Muscle layer of colon (tissue), 2 donors: ENCODE data around the gene SMIM41.

Experiments used
- H3K27ac ChIP-seq: one replicate; pipeline ENCODE4 v1.7.0; 2013; ENCODE audit warnings: low read depth, mild to moderate bottlenecking, low read length, moderate library complexity
- H3K27me3 ChIP-seq, 2 donors: one replicate each; pipeline ENCODE4 v1.7.0; 2013; ENCODE audit warnings: low read length in 2 of 2, mild to moderate bottlenecking in 2 of 2; ENCODE audit not compliant: insufficient read depth in 2 of 2, control insufficient read depth in 1 of 2
- H3K36me3 ChIP-seq: one replicate; pipeline ENCODE4 v1.7.0; 2013; ENCODE audit warnings: mild to moderate bottlenecking, low read length; ENCODE audit not compliant: insufficient read depth
- H3K4me1 ChIP-seq: one replicate; pipeline ENCODE4 v1.7.0; 2013; ENCODE audit warnings: mild to moderate bottlenecking, low read length; ENCODE audit not compliant: insufficient read depth
- H3K4me3 ChIP-seq, 2 donors: one replicate each; pipeline ENCODE4 v1.7.0; 2013; ENCODE audit warnings: low read length in 2 of 2, low read depth in 1 of 2, mild to moderate bottlenecking in 1 of 2, moderate library complexity in 1 of 2
- H3K9ac ChIP-seq: one replicate; pipeline ENCODE4 v1.7.0; 2013; ENCODE audit warnings: low read length
- H3K9me3 ChIP-seq: one replicate; pipeline ENCODE4 v1.7.0; 2013; ENCODE audit warnings: mild to moderate bottlenecking, low read length
- donor health status: abdominal sarcoma.
- donor health status: Adenocarcinoma of cecum.

SMIM41 gene

DNA sequence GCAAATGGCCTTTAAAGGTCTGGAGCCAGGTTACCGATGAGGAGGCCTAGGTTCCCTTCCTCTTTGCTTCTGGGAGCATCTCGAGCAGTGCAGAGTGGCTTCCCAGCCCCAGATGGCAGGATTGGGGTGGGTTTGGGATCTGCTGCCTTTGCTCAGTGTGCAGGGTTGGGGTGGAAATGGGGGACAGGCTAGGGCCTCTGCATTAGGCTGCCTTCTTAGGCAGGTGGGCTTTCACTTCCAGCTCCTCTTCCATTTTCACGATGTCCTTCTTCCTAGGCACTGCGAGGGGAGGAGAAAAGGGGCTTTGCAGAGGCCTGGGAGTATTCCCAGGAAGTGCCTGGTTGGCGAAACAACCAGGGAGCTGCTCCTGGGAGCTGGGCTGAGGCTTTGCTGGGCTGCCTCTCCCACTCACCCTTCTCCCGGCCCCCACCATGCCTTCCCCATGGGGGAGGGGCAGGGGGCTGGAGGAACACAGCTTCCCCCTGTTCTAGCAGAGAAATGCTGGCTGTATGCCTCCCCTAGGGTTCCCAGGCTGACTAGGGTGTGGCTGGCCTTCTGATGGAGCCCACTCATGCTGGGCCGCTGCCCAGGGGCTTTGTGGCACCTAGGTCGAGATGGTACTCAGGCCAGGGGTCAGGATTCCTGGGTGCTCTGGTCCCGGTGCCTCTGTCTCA, 25.8 kb upstream of the SMIM41 start:
- Histone ChIP-seq H3K27me3 (no peaks in the 10 kb centered on the region), H3K4me3 (peak overlapping the region; percentile 79 to 92), H3K9me3 (no peaks in the 10 kb centered on the region), H3K4me1 (peaks cover 35% of the 10 kb centered on the region), H3K36me3 (peaks cover 60% of the 10 kb centered on the region), H3K27ac (peak overlapping the region; percentile 5), H3K9ac (peak overlapping the region; percentile 99)

GRCh38 chr12:52054231-52054832, 25.2 kb upstream of the SMIM41 start:
- peak overlapping the region in 1 of 2 donors; percentile 79 for H3K4me3 ChIP-seq
- peak overlapping the region; percentile 5 for H3K27ac ChIP-seq
- peaks cover 64% of the 10 kb centered on the region for H3K36me3 ChIP-seq
- H3K27me3 ChIP-seq = no peaks in the 10 kb centered on the region
- no peaks in the 10 kb centered on the region for H3K9me3 ChIP-seq
- peak overlapping the region; percentile 99 for H3K9ac ChIP-seq
- H3K4me1 ChIP-seq = peaks cover 35% of the 10 kb centered on the region

- Histone ChIP-seq H3K27ac (no peak overlapping the region), H3K9ac (peak overlapping the region; percentile 20), H3K9me3 (no peaks in the 10 kb centered on the region), H3K4me3 (no peak overlapping the region), H3K4me1 (peaks cover 31% of the 10 kb centered on the region), H3K36me3 (peaks cover 64% of the 10 kb centered on the region), H3K27me3 (no peaks in the 10 kb centered on the region)
These were observed 24.4 kb upstream of the SMIM41 start for GRCh38 chr12:52054833-52055730.

- no peak overlapping the region for H3K27ac ChIP-seq
- H3K4me1 ChIP-seq = peaks cover 25% of the 10 kb centered on the region
- H3K9ac ChIP-seq = peak overlapping the region; percentile 20
These were observed 23.5 kb upstream of the SMIM41 start for GRCh38 chr12:52055731-52056711.

GRCh38 chr12:52056801-52057637, 22.5 kb upstream of the SMIM41 start:
- H3K4me3 ChIP-seq = no peak overlapping the region
- H3K4me1 ChIP-seq = peaks cover 25% of the 10 kb centered on the region
- H3K27me3 ChIP-seq = no peaks in the 10 kb centered on the region
- H3K27ac ChIP-seq = no peak overlapping the region
- H3K36me3 ChIP-seq = peaks cover 64% of the 10 kb centered on the region
- H3K9ac ChIP-seq = no peak overlapping the region
- no peaks in the 10 kb centered on the region for H3K9me3 ChIP-seq

More at GRCh38 chr12:52055731-52056711, 23.5 kb upstream of the SMIM41 start:
- no peaks in the 10 kb centered on the region for H3K27me3 ChIP-seq
- H3K9me3 ChIP-seq = no peaks in the 10 kb centered on the region
- H3K4me3 ChIP-seq = no peak overlapping the region
- H3K36me3 ChIP-seq = peaks cover 64% of the 10 kb centered on the region

GRCh38 chr12:52057638-52058576, 21.6 kb upstream of the SMIM41 start:
- peaks cover 58% of the 10 kb centered on the region for H3K36me3 ChIP-seq
- no peaks in the 10 kb centered on the region for H3K9me3 ChIP-seq
- H3K4me1 ChIP-seq = peaks cover 18% of the 10 kb centered on the region
- no peak overlapping the region for H3K27ac ChIP-seq
- H3K4me3 ChIP-seq = no peak overlapping the region
- no peak overlapping the region for H3K9ac ChIP-seq
- no peaks in the 10 kb centered on the region for H3K27me3 ChIP-seq

DNA sequence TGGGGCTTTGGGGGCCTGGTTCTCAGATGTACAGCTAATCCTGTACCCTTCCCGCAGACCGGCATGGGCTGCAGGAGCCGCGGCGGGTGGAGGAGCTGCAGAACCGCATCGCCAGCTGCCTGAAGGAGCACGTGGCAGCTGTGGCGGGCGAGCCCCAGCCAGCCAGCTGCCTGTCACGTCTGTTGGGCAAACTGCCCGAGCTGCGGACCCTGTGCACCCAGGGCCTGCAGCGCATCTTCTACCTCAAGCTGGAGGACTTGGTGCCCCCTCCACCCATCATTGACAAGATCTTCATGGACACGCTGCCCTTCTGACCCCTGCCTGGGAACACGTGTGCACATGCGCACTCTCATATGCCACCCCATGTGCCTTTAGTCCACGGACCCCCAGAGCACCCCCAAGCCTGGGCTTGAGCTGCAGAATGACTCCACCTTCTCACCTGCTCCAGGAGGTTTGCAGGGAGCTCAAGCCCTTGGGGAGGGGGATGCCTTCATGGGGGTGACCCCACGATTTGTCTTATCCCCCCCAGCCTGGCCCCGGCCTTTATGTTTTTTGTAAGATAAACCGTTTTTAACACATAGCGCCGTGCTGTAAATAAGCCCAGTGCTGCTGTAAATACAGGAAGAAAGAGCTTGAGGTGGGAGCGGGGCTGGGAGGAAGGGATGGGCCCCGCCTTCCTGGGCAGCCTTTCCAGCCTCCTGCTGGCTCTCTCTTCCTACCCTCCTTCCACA, 20.7 kb upstream of the SMIM41 start:
- no peaks in the 10 kb centered on the region for H3K27me3 ChIP-seq
- H3K4me3 ChIP-seq = no peak overlapping the region
- H3K9ac ChIP-seq = no peak overlapping the region
- H3K9me3 ChIP-seq = no peaks in the 10 kb centered on the region
- peaks cover 15% of the 10 kb centered on the region for H3K4me1 ChIP-seq
- H3K27ac ChIP-seq = no peak overlapping the region
- H3K36me3 ChIP-seq = peaks cover 50% of the 10 kb centered on the region

DNA sequence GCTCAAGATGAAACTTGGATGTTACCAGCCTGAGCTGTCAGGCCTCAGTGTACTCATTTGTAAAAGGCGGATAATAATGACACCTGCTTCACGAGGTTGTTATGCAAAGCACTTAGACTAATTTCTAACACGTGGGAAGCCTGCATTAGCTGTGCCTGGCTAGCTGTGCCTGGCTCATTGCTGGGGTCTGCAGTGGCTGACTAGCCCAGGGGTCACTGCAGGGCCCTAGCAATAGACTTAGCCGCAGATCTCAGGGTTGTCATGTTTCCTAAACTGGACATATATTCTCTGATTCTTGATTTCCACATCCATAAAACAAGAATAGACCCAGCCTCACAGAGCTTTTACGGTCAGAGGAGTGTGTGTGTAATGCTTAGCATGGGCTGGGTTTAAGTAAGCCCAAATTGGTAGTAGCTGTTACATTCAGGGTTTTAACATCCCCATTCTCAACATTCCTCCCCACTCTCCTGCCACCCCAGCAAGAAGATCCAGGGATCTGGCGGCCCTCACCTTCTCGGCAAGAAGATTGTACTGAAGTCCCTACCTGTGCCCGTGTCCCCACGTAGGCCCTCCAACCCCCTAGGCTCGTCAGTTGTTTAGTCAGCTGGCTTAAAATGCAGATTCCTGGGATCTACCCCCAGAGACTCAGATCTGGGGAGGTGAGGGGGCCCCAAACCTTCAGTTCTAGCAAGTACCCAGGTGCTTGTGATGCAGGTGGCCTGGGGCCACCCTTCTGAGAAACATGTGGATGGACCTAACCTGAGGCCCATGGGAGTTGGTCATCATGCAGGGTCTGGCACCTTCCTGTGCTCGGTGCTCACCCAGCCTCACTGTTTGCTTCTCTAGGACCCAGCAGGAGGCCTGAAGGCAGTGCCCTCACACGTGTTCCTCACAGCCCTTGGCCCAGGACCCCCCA, 19.7 kb upstream of the SMIM41 start:
- H3K27me3 ChIP-seq = no peaks in the 10 kb centered on the region
- H3K4me1 ChIP-seq = peaks cover 10% of the 10 kb centered on the region
- H3K27ac ChIP-seq = no peak overlapping the region
- H3K36me3 ChIP-seq = peaks cover 39% of the 10 kb centered on the region
- no peak overlapping the region for H3K4me3 ChIP-seq
- no peak overlapping the region for H3K9ac ChIP-seq
- H3K9me3 ChIP-seq = no peaks in the 10 kb centered on the region
